Chondrocyte (in vitro differentiated cells): ENCODE measurements around the gene THAP5. TPM values are rescaled to one million over a fixed set of nuclear protein-coding genes. Genes with fewer than 3 reads are reported as not detected.
"Not testable (repeated sequence)": the region's sequence is repeated elsewhere in the genome, so short reads cannot be mapped to it uniquely, and the experiment has no call there.

Experiments used
- DNase-seq: peaks from one replicate; pipeline ENCODE4 v3.0.0; 2021; ENCODE audit warnings: mixed read lengths, low spot score
- H3K27ac Mint-ChIP-seq: one replicate; pipeline ENCODE4 v1.8.0; 2021; ENCODE audit warnings: mild to moderate bottlenecking, moderate library complexity, mixed read lengths; ENCODE audit not compliant: unreplicated experiment
- H3K27me3 Mint-ChIP-seq: 2 replicates; pipeline ENCODE4 v1.8.0; 2021; ENCODE audit warnings: low read depth, mixed read lengths
- H3K36me3 Mint-ChIP-seq: 2 replicates; pipeline ENCODE4 v1.8.0; 2021; ENCODE audit warnings: low read depth, mixed read lengths
- H3K4me1 Mint-ChIP-seq: 2 replicates; pipeline ENCODE4 v1.8.0; 2021; ENCODE audit warnings: low read depth, mild to moderate bottlenecking, mixed read lengths
- H3K4me3 Mint-ChIP-seq: one replicate; pipeline ENCODE4 v1.8.0; 2021; ENCODE audit warnings: mild to moderate bottlenecking, moderate library complexity, mixed read lengths; ENCODE audit not compliant: unreplicated experiment
- H3K9me3 Mint-ChIP-seq: 2 replicates; pipeline ENCODE4 v1.8.0; 2021; ENCODE audit warnings: low read depth, mixed read lengths
- CTCF ChIP-seq: fragments of 200-600 bp; sonication (generic); IDR thresholded peaks from 2 replicates; pipeline ENCODE4 v1.5.0; 2021; ENCODE audit warnings: antibody characterized with exemption, mild to moderate bottlenecking, moderate library complexity
- total RNA-seq: library from RNA; stranded (reverse); gene quantifications from 3 replicates; pipeline ENCODE4 v1.2.1, GENCODE V29; 2021

THAP5 gene
- total RNA-seq, 1 donor from 2014 or later = 22.4 TPM

GRCh38 chr7:108541478-108541877 lies 28.0 kb downstream of the THAP5 start:
- Mint-ChIP-seq H3K27ac (no peak overlapping the region), H3K27me3 (no peaks in the 10 kb centered on the region), H3K9me3 (no peaks in the 10 kb centered on the region), H3K36me3 (no peaks in the 10 kb centered on the region), H3K4me1 (no peaks in the 10 kb centered on the region), H3K4me3 (no peak overlapping the region)
- TF ChIP-seq CTCF = no peak
- no peak for DNase-seq

GRCh38 chr7:108538685-108539084 lies 30.8 kb downstream of the THAP5 start:
- not testable (repeated sequence) for H3K4me3 Mint-ChIP-seq, H3K36me3 Mint-ChIP-seq, H3K27me3 Mint-ChIP-seq, H3K9me3 Mint-ChIP-seq, H3K4me1 Mint-ChIP-seq, H3K27ac Mint-ChIP-seq, DNase-seq

GRCh38 chr7:108538236-108538635 lies 31.3 kb downstream of the THAP5 start:
- H3K36me3 Mint-ChIP-seq, H3K27me3 Mint-ChIP-seq, DNase-seq, H3K9me3 Mint-ChIP-seq, H3K4me3 Mint-ChIP-seq, H3K27ac Mint-ChIP-seq, H3K4me1 Mint-ChIP-seq: not testable (repeated sequence)

GRCh38 chr7:108537229-108537628 lies 32.3 kb downstream of the THAP5 start:
- no peak for TF ChIP-seq CTCF
- no peak overlapping the region for H3K27ac Mint-ChIP-seq
- no peaks in the 10 kb centered on the region for H3K9me3 Mint-ChIP-seq
- no peak overlapping the region for H3K4me3 Mint-ChIP-seq
- DNase-seq = no peak
- H3K36me3 Mint-ChIP-seq = no peaks in the 10 kb centered on the region
- no peaks in the 10 kb centered on the region for H3K27me3 Mint-ChIP-seq
- no peaks in the 10 kb centered on the region for H3K4me1 Mint-ChIP-seq

GRCh38 chr7:108535744-108536143 lies 33.8 kb downstream of the THAP5 start:
- no peak for TF ChIP-seq CTCF
- Mint-ChIP-seq H3K4me3 (no peak overlapping the region), H3K36me3 (no peaks in the 10 kb centered on the region), H3K9me3 (no peaks in the 10 kb centered on the region), H3K4me1 (no peaks in the 10 kb centered on the region), H3K27me3 (no peaks in the 10 kb centered on the region), H3K27ac (no peak overlapping the region)
- DNase-seq = no peak

- no peak for TF ChIP-seq CTCF
- Mint-ChIP-seq H3K4me1 (no peaks in the 10 kb centered on the region), H3K9me3 (no peaks in the 10 kb centered on the region), H3K27ac (no peak overlapping the region), H3K36me3 (no peaks in the 10 kb centered on the region), H3K4me3 (no peak overlapping the region), H3K27me3 (no peaks in the 10 kb centered on the region)
- no peak for DNase-seq
Measured at GRCh38 chr7:108535257-108535656, 34.2 kb downstream of the THAP5 start.
